Gastrocnemius medialis (tissue), 4 donors: ENCODE results near the gene PDE4B.

ENCODE experiments used
- POLR2A ChIP-seq, 2 donors: fragments of 450-650 bp; IDR thresholded peaks; one replicate each; pipeline ENCODE4 v1.6.1; 2017; ENCODE audit warnings: antibody characterized with exemption in 2 of 2, mild to moderate bottlenecking in 2 of 2, moderate library complexity in 2 of 2
- TF ChIP-seq, protein P1 (sequence below), 5 experiments: fragments of 450-650 bp in 3 of 5; fragments of 200-600 bp in 2 of 5; sonication (generic) in 2 of 5; IDR thresholded peaks in 4 of 5; conservative IDR thresholded peaks in 1 of 5; 1 replicate in 4 of 5; 2 replicates in 1 of 5; pipeline ENCODE4 v1.5.1; 2016 to 2019; ENCODE audit warnings: antibody characterized with exemption in 5 of 5, mild to moderate bottlenecking in 3 of 5, moderate library complexity in 3 of 5

- no peak for TF ChIP-seq POLR2A (IDR thresholded peaks at IDR 0.05)
- TF ChIP-seq, protein P1, sequence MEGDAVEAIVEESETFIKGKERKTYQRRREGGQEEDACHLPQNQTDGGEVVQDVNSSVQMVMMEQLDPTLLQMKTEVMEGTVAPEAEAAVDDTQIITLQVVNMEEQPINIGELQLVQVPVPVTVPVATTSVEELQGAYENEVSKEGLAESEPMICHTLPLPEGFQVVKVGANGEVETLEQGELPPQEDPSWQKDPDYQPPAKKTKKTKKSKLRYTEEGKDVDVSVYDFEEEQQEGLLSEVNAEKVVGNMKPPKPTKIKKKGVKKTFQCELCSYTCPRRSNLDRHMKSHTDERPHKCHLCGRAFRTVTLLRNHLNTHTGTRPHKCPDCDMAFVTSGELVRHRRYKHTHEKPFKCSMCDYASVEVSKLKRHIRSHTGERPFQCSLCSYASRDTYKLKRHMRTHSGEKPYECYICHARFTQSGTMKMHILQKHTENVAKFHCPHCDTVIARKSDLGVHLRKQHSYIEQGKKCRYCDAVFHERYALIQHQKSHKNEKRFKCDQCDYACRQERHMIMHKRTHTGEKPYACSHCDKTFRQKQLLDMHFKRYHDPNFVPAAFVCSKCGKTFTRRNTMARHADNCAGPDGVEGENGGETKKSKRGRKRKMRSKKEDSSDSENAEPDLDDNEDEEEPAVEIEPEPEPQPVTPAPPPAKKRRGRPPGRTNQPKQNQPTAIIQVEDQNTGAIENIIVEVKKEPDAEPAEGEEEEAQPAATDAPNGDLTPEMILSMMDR (IDR thresholded peaks at IDR 0.05 in 4 of 5, conservative IDR thresholded peaks at IDR 0.05 in 1 of 5), result no peak
Observed at GRCh38 chr1:66373157-66373591, 580.5 kb downstream of the PDE4B start.
